CD4-positive, alpha-beta T cell treated with Interleukin-4 for 4 hours (primary cell): Measurements from ENCODE around the gene RHOA.

Experiments
- DNase-seq: peaks from one replicate; pipeline ENCODE4 v3.0.0-alpha.2; 2020

Gene RHOA

DNA sequence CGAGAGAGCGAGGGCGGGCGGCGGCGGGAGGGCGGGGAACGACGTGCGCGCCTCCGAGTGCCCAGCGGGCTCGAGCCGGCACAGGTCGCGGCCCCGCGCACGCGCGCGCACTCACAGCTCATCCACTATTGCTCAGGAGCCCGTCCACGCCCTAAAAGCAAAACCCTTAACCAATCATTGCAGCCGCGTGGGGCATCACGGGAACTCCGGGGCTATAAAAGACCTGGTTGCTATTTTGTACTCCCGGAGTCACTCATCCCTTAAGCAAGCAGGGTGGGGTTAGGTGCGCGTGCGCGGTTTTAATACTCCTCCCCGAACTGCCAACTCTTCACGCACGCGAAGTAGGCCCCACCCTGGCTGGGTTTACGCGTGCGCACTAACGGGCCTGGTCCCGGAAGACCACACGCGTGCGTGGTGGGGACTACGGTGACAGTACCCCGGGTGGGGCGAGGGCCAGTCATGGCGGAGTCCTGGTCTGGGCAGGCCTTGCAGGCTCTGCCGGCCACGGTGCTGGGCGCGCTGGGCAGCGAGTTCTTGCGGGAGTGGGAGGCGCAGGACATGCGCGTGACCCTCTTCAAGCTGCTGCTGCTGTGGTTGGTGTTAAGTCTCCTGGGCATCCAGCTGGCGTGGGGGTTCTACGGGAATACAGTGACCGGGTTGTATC, at the start of gene RHOA, which contains the start of gene TCTA:
Gene RHOA, minus strand, starts transcription at position 9 of the 664 bp plus-strand sequence. CDS start 36,387 bp downstream, outside the sequence.
Gene TCTA, plus strand, starts transcription at position 456 of the 664 bp plus-strand sequence. Its CDS starts 4 bp downstream, at position 460.
- DNase-seq, result peak; percentile 100

DNA sequence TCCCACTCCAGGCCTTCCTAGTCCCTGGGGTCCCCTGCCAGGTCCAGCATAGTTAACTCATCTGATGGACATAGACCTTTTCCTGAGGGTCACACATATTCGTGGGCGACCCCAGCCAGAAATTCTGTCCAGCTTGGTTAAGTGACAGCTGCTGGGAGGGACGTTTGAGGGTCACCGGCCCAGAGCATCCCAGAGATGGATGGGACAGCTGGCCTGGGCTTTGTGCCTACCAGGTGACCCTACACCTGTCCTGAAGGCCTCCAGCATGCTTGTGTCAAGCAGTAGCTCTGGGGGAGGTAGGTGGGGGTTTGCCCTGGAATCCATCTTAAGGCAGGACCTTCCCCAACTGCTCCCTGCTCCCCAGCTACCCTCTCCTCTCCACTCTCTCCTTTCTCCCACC, 49.2 kb upstream of the RHOA start:
- DNase-seq, result no peak

DNA sequence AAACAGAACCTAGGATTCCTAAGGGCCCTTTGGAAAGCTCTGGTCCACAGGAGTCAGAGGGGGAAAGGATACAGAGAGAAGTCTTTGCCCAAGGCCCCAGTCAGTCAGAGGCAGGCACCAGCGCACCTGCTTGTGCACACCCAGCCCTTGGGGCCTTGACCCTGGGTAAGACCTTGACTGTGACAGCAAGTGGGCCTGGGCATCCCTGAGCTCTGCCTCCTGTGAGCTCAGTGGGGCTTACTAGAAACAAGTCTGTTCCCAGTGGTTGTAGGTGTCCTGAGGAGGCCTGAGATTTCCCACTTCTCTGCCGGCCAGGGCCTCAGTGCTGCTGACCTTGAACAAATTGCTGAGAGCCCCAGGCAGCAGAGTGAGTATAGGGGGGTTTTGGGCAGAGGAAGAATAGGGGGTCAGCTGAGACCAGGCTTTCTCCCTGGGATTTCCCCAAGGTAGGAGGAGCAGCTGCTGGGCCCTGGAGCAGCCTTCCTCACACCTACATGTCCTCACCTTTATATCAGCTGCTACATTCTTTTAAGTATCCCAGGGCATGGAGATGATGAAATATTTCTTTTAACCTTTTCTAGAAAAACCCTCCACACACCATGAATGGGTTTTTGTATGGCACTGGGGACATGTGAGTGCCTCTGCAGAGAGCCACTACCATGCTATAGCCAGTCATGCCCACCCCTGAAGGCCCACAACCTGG, 48.6 kb upstream of the RHOA start:
- DNase-seq, result no peak

DNA sequence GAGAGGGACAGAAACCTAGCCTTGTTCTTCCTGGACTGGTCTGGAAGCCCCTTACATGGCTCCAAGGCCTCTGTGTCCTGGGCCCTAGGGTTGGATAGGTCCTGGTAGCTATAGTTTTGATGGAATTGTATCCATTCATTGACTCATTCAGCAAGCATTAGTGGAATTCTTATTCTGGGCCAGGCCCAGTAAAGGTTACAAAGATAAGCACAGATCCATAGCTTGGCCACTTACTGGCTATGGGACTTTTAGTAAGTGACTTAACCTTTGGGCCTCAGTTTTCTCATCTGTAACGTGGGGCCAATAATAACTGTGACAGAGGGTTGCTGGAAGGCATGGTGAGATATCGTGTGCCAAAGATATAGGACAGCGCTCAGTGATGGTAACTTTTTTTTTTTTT, 44.7 kb upstream of the RHOA start:
- no peak for DNase-seq

DNA sequence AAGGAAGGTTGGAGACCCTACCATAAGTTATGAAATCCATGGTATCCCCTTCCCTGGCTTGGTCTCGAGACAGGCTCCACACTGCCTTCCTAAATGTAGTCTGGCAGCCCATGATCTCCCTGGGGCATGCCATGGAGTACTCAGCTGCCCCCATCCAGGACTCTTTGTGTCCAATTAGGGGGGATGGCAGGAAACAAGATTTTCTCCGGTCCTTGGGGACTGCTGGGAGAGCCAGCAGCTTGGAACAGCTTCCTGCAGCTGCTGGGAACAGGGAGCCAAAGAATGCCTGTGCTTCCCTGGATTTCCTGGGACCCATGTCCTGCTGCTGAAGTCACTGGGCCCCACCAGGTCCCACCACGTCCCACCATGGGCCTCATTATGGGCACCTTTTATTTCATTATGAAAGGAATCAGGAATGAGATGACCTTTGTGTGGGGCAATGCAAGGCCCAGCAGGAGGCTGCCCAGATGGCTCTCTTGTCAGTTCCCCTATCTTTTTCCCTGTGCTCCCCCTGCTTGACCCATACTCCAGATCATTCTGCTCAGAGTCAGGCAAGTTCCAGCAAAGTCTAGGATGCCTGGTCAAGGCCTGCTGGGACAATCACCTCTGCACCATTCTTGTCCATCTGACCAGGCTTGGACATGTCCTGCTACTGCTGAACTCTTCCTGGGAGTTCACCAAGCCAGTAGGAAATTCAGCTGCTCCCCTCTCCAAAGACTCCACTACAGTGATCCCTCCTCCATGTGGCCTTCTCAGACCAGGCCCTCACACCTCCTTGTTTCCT, 43.3 kb upstream of the RHOA start:
- DNase-seq, result no peak

DNA sequence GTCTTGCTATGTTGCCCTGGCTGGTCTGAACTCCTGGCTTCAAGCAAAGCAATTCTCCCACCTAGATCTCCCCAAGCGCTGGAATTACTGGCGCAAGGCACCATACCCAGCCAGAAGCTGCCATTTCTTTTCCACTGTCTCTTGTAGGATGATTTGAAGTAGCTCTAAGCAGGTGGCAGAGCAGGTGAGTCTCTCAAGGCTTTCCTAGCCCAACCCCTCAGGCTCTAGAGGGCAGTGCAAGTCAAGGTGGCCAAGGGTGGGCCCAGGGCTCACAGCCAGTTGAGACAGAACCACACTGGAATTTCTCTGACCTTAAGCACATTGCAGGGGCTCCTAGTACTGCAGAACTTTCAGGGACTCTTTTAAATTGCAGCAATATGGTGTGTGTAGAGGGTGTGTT, 42.7 kb upstream of the RHOA start:
- no peak for DNase-seq

DNA sequence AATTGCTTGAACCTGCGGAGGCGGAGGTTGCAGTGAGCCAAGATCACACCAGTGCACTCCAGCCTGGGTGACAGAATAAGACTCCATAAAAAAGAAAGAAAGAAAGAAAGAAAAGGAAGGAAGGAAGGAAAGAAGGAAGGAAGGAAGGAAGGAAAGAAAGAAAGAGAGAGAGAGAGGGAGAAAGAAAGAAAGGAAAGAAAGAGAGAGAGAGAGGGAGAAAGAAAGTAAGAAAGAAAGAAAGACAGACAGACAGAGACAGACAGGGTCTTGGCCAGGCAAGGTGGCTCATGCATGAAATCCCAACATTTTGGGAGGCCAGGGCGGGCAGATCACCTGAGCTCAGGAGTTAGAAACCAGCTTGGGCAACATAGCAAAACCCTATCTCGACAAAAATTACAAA, 41.8 kb upstream of the RHOA start:
- no peak for DNase-seq

DNA sequence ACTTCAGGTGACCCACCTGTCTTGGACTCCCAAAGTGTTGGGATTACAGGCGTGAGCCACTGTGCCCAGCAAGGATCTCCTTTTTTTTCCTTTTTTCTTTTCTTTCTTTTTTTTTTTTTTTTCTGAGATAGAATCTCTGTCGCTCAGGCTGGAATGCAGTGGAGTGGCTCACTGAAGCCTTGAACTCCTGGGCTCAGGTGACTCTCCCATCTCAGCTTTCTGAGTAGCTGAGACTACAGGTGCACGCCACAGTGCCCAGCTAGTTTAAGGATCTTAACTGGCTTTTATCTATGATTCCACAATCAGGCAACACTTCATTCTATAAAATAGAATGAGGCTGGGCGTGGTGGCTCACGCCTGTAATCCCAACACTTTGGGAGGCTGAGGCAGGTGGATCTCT, 33.6 kb upstream of the RHOA start:
- no peak for DNase-seq

DNA sequence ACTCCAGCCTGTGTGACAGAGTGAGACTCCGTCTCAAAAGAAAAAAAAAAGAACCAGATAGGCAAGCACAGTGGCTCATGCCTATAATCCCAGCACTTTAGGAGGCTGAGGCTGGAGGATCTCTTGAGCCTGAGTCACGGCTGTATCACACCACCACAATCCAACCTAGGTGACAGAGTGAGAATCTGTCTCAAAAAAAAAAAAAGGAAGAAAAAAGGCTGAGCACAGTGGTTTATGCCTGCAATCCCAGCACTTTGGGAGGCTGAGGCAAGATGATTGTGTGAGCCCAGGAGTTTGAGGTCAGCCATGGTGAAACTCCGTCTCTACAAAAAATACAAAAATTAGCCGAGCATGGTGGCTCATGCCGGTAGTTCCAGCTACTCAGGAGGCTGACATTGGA, 23.0 kb upstream of the RHOA start:
- no peak for DNase-seq

DNA sequence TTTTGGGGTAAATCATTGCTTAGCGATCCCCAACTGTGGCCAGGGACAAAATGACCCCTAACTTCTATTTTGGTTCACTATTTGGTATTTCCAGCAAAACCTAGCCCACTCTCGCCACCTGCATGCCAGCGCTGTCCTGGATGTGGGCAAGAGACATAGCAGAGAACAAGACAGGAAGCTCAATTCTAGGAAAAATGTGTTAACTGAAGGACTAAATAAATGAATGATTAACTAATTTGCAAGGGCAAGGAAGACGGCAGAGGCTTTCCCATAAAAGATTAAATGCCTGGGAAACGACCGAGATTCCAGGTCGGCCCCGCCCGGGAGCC, 16.9 kb upstream of the RHOA start:
- DNase-seq, result no peak

DNA sequence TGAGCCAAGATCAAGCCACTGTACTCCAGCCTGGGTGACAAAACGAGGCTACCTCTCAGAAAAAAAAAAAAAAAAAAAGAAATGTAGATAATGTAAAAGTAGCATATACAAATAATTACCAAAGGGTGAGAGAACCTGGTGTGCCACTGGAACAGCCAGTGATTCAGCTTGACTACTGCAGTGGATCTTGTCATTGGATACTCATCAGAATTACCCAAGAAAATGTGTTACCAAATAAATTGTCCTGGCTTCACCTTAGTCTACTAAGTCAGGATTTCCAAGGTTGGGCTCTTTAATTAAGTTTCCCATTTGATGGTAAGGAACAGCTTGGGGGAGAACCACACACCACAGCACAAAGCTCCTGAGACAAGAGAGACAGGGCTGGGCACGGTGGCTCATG, 15.8 kb upstream of the RHOA start:
- DNase-seq, result no peak

DNA sequence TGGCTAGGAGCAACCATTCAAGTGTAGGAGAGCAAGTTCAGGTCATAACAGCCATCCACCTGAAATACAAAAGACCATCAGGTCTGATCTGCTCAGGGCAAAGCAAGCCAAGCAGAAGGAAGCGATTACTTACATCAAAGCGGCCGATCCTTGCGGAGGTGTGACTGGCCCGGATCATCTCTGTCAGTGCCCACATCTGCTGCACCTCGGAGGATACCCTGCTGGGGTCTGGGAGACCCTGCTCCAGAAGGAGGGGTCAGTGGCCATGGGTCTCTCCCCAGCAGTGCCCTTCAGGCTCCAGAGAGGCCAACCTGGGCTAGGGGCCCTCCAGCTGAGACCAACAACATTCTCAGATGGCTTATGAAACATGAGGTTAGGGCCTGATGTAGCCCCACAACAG, 13.0 kb upstream of the RHOA start:
- no peak for DNase-seq

DNA sequence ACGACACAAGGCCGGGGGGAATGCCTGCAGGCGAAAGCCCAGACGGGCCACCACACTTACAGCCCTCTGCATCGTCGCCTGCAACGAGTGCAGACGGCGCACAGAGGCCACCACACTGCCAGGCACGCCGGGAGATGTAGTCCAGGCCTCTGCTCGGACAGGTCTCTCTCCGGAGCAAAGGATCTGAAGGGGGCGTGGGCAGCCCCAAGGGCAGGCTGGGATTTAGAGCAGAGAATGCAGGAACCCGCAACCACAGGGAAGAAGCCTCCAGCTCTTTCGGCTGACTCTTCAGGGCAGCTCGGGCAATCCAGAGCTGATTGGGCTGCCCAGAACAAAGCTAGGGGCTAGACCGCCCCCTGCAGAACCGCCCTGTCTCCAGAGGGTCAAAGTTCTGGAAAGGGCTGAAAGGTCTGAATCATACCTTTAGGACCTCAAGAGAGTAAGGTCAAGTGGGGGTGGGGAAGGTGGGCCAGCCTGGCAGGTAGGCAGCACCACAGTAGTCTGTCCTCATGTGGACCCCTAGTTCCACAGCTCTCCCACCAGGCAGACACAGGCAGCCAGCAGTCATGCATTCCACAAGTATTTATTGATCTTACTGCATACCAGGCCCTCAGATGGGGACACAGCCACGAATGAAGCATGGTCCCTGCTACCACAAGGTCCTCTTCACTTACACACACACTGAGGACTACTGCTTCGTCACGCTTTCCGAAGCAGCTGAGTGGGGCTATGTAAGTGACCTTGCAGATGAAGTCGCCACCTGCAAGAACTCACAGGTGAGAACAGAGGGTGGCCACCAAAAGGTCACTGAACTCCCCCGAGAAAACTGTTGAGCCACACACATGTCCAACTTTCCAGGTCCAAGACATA, 10.8 kb upstream of the RHOA start, which contains the start of gene AMT:
Gene AMT, minus strand, starts transcription at position 95 of the 870 bp plus-strand sequence. Its CDS starts 23 bp downstream, at position 72.
- no peak for DNase-seq

DNA sequence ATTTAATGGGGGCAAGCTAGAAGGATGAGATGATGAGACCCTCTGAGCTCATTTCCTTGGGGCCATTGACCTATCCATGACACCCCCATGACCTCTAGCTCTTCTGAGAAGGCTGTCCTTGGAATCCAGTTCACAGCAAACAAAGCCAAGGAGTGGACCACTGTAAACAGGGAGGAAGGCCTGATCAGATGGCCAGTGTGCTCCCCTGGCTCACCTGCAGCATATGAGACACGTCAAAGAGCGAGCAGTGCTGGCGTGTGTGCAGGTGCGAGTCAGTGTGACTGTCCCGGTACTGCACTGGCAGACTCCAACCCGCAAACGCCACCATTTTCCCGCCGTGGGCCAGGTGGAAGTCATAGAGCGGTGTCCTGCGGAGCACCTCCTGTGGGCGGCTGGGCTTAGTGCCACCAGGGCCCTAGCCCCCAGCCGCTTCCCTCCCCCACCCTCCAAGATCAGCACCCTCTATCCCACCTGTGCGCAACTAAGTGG, 10.2 kb upstream of the RHOA start:
- DNase-seq, result no peak

DNA sequence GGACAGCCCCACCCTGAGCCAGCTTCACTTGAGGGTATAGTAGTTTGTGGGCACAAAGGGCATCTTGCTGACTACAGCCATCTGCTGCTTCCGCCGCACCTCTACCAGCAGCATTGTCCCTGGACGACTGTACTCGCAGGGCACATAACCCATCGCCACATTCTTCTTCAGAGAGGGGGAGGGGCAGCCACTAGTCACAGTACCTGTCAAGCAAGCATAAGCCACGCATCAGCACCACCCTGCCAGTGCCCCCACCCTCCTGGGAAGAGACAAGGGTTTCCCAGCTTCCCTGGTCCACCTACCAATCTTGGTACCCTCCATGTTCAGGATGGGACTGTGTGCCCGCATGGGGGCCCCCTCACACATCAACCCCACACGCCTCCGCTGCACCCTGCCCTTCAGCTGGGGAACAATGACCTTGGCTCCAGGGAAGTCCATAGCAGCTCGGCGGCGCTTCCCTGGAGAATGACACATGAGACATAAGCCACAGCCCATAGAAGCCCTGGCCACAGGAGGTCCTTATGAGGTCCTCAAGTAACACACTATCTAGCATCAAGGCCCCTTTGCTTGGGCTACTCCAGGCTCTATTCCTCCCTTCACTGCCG, 5.8 kb upstream of the RHOA start:
- no peak for DNase-seq

DNA sequence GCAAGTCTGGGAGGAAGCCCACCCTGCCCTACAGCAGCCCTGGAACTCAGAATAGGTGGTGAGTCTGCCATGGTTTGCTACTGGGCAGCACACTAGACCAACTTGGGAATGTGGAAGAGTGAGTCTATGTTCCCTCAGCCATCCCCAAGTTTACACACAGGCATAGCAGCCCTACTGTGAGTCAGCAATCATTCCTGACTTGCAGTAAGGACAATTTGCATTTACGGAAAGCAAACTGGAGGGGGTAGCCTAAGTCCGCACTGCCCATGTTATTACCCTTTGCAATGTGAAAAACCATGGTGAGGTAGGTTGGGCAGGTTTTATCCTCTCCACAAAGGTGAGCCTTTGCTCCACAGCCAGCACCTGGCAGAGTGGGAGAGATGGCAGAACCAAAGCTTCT, 5.1 kb upstream of the RHOA start:
- no peak for DNase-seq

DNA sequence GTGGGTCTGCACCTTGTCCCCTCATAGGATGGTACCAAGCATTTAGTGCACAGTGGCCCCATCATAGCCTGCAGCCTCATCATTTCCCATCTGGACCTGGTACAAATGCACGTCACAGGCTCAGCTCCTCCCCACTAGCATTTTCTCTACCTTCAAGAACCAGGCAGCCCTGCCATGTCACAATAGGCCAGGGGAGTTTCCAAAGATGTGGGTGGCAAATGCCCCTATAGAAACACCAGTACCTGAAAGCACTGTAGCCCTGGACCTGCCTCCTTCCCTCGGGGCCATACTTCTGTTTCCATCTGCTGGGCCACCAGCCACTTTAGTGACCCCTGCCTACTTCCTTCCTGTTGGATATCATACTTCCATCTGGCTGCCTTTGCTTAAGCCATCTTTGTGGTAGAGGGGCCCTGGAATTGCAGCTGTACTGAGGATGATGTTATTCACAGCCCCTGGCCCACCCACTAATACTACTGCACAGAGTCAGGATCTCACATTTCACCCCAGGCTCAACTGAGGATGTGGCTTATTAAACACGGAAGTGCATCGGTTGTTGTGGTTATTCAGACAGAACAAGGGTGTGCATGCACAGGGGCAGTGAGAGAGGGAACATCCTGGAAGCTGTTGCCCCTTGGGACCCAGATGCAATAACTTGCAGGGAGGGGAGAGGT, 4.3 kb upstream of the RHOA start:
- DNase-seq, result peak; percentile 68

DNA sequence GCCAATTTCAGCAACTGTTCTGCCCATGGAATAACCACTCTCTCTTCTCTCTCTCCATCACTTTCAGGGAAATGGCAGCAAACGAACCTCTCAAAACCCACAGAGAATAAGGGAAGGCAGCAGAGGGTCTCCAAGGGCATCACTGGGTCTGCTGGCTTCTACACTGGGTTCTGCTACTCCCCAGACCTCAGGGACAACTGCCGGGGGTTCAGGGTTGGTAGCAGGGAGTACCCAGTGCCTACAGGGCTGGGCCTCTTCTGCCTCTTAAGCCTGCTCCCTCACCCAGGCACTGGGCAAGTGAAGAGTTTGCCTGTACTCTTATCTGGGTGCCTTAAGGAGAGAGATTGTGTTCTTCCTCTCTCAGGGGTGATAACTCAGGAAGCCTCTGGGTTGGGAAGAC, 3.0 kb upstream of the RHOA start:
- no peak for DNase-seq

DNA sequence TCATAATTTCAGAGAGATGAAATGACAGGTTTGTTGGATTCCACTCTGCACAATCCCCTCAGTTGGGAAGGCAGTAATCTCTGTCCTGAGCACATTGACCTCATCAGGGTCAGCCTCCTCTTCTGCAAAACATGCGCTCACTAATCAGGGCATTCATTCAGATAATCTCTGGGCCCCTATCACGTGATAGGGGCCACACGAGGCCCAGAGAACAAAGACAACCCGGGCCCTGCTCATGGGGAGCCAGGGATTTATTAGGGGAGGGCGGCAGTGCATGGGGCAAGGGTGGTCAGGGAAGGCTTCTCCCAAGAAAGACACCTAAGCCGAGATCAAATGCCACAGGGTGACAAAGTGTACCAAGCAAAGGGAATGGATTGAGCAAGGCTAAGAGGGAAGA, 1.6 kb upstream of the RHOA start:
- DNase-seq, result no peak

DNA sequence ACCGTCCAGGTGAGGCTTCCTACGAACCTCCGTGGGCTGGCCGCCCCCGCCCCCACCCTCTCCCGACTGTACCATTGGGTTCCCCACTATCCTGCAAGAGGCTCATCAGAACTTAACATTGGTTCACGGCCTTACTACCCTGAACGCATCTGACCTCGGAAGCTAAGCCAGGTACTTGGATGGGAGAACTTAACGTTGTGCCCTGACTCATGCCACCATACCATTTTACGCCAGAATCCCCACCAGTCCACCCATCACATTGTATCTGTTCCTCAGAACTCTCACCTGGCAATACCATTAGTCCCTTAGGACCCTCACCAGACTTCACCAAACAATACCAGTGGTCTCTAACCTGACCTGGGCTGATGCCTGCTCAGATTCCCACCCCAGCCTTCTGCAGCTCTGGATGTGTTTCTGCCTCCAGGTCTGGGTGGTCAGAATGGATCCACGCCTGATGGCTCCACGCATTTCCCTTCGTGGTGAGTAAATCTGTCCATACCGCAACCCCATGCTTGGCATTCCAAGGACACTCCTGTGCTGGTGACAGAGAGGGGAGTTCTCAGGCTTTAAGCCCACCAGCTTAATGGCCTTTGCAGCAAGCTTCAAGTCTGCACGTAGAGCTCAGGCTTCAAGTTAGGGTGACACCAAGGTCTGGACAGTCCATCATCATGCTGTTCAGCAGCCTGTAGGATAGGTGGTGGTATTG, 1.0 kb upstream of the RHOA start:
- DNase-seq, result no peak

DNA sequence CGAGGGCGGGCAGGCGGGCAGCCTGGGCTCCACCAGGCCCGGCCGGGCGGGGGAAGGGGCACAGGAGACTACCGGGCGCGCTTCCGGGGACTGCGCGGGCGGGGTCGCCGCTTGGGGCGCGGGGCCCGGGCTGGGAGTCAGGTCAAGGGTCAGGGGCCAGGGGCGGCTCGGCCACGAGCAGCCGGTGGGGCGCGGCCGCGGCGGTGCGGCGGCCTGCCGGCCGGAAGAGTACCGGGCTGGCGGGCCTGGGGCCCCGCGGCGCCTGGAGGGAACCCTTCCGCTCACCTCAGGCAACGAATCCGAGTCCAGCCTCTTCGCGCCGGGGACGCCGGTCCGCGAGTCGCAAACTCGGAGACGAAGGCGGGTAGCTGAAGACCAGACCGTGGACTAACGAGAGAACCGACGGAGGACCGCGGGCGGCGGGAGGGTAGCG, 225 bp downstream of the RHOA start:
- DNase-seq, result peak; percentile 35
